ENCODE data around the gene KRT6B.
"Not testable (repeated sequence)": the region's sequence is repeated elsewhere in the genome, so short reads cannot be mapped to it uniquely, and the experiment has no call there.

Gene KRT6B

DNA sequence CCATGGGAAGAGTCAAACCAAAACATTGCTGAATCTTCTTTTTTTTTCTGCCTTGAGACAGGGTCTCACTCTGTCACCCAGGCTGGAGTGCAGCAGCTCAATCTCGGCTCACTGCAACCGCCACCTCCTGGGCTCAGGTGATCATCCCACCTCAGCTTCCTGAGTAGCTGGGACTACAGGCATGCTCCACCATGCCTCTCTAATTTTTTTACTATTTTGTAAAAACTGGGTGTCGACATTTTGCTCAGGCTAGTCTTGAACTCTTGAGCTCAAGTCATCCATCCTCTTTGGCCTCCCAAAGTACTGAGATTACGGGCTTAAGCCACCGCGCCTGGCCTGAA lies 16.3 kb downstream of the KRT6B start:
- no peak for DNase-seq

DNA sequence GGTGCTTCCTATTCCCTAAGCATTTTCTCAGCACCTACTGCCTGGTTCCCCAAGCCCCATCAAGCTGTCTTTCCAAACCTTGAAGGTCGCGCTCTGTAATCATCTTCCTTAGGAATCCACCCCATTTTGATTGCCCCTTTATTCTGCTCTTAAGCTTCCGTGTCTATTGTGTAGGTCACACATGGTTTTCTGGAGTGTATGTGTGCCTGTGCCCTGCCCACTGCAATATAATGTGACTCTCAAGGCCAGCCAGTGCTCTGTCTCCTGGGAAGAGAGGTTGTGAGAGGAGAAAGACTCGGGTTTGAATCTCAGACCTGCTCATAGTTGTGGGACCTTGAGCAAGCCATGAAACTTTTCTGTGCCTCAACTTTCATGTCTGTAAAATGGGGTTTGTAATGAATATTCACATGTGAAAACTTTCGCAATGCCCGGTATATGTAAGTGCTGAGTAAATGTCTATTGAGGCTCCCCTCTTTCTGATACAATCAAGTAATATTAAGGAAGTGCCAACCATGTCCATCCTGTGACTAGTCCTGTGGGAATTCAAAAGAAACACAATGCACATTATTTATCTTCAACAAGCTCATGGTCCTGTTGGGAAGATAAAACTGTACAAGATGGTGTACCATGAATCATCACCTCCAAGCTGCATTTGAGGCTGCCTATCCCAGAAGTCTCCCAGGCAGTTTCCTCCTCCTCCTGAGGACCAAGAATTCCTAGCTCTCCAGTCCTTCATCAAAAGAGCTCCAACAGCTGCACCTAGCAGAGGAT lies 17.0 kb downstream of the KRT6B start:
- no peak for DNase-seq

GRCh38 chr12:52434081-52434733 lies 17.7 kb downstream of the KRT6B start, which contains the start of gene KRT75:
TSS of gene KRT75 (minus strand) at chr12:52434371. CDS start at chr12:52434304, 67 bp downstream.
- DNase-seq, result no peak

GRCh38 chr12:52433501-52434080 lies 18.4 kb downstream of the KRT6B start:
- no peak for DNase-seq

- no peak for DNase-seq
Measured at GRCh38 chr12:52432559-52433207, 19.3 kb downstream of the KRT6B start.

GRCh38 chr12:52428121-52428520 lies 23.8 kb downstream of the KRT6B start:
- no peak for DNase-seq

GRCh38 chr12:52427083-52427482 lies 24.9 kb downstream of the KRT6B start:
- DNase-seq, result no peak

DNA sequence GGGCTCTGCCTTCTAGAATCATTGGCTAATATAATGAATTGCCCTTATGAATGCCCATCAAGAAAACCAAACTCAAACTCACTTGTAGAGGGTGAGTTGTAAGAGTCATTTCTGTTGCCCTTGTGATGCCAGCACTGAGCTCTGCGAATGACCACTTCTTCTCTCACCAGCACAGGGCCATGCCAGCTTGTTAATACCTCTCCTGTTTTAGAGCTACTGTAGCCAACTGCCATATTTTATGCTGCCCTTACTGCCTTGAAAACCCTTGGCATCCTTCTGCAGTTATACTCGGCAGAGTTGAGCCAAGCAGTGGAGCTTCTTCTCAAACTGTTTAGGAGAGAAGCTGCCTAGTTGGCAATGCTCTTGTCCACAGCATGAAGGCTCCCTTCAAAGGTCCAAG lies 25.9 kb downstream of the KRT6B start:
- no peak for DNase-seq

DNA sequence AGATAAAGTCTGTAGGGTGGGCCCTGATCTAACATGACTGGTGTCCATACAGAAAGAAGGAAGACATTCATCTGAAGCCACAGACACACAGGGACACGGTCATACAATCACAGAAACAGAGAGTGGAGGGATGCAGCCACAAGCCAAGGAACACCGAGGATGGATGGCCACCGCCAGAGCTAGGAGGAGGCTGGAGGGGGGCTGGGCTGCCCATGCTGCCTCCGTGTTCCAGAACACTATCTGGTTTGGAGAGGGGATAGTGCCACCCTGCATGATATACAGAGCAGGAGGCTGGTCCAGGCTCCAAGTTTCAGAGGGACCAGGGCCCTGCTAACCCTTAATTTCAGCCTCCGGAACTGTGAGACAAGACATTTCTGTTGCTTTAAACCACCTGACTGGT lies 26.5 kb downstream of the KRT6B start:
- DNase-seq, result no peak

DNA sequence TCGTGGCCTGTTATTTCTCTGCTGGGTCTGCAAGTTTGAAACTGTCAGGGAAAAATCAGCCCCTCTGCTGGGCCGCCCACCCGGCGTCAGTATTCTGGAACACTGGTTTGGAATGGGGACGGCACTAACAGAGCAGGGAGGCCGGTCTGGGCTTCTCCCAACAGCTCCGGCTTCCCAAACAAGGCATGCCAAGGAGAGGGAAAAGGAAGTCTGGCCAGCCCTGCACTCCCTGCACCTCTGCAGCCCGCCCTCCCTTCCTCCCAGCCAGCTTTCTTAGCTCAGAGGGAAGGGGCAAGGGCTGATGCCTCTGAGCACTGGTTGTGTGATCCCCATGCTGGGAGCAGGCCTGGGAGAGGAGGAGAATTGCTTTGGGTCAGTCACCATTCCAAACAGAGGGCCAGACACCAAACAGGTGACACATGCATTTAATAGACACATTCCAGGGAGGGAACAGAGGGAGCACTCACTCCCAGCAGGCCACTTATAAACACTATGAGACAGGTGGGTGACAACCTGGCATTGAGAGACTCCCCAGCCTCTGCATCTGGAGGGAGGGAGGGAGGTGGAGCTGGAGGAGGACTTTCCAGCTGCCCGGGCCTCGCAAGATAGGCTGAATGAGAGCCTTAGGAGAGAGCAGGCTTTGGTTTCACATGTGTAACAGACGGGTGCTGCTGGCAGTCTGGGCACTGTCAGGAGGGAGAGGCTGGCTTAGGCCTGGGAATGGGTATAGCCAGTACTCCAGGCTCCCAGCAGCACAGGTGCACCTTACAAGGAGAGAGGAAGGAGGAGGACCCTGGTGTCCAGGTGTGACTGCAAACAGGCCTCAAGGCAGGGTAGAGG lies 28.1 kb downstream of the KRT6B start:
- no peak for DNase-seq

GRCh38 chr12:52423035-52423434 lies 28.9 kb downstream of the KRT6B start:
- DNase-seq, result no peak

GRCh38 chr12:52419656-52420055 lies 32.3 kb downstream of the KRT6B start:
- no peak for DNase-seq

DNA sequence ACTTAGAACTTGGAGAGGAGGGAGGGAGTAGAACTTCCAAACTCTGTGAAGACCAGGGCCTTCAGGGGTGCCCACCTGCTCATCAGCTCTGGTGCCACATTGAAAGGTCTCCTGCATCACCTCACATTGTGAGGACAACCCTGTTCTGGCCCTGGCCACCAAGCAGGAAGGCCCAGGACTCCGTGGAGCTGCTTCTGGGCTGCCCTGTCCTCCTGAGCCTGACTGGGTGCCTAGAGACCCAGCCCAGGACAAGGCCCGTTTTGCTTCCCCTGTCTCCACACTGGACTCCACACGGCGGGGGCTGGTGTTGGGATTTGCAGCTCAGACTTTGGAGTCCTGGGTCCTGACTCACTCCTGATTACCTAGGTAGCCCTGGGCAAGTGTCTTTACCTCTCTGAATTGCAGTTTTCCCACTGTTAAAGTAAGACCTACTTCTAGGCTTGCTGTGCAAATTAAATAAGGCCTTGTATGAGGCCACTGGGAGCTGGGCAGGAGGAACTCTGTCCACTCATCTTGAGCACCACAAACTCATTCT lies 33.3 kb downstream of the KRT6B start:
- no peak for DNase-seq

DNA sequence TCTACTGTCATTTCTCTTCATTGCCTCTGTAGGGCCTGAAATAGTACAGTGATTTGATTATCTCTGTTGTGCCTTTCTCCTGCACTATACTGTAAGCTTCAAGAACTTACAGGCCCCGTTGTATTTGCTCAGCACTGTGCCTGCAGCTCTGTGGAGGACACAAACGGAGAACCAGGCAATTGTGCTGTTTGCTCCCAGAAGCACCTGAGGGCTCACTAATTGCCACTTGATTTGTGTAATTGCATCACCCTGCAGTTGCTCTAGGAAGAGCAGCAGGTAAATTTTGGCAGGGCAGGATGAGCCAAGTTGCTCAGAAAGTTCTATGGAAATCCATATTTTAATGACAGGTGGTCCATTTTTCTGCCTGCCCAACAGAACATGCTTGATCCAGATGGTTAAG lies 34.2 kb downstream of the KRT6B start:
- no peak for DNase-seq

- DNase-seq, result no peak
Measured at GRCh38 chr12:52416795-52417194, 35.2 kb downstream of the KRT6B start.

- DNase-seq, result no peak
Measured at GRCh38 chr12:52415870-52416750, 35.8 kb downstream of the KRT6B start.

- DNase-seq, result no peak
Measured at GRCh38 chr12:52414936-52415335, 37.0 kb downstream of the KRT6B start.

DNA sequence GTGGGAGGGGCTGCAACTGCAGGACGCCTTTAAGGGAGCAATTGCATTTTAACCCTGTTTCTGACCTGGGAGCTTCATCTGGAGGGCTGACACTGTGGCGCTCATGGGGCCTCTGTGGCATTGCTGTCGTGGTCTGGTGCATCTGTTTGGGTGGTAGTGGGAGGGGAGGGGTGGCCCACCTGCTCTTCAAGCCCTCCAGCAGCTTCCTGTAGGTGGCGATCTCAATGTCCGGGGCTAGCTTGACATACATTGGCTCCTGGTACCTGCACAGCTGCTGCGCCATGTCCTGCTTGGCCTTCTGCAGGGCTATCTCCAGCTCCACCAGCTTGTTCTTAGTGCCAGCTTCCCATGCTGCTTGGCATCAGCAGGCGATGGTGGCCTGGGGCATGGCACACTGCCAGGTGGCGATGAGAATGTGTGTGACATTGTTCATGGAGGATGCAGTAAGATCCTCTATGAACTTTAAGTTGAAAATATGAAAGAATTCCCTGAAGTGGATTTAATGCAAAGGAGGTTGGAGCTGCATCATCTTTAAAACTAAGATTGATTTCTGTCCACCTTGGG lies 38.1 kb downstream of the KRT6B start:
- DNase-seq, result no peak

DNA sequence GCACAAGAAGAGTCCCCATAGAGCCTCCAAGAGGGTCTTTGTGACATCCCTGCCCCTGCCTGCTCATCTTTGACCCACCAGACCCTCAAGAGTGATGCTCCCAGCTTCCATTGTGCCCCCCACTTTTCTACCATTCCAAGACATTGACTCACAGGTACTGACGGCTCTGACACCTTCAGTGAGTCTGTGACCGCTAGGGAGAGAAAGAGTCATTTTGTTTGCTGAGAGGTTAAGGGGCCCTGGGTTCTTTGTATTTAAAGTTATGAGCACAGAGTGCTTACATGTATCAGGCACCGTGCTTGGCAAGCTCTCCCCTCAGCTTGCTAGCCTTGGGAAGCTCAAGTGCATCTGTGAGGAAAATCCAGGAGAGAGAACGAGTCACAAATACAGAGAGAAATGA lies 38.7 kb downstream of the KRT6B start:
- DNase-seq, result no peak

GRCh38 chr12:52411815-52412214 lies 40.1 kb downstream of the KRT6B start:
- DNase-seq, result no peak

- not testable (repeated sequence) for DNase-seq
Measured at GRCh38 chr12:52410589-52411248, 41.2 kb downstream of the KRT6B start.

Measured in NCI-H1092 treated with DMSO at 0.1 percent for 48 hours (cell line).